Amygdala (tissue), 56 donors: ENCODE measurements around the gene LRMDA.

Source experiments
- DNase-seq, 56 donors: peaks; one replicate each; lab custom pipeline; 2025; lab: John Stamatoyannopoulos, UW

LRMDA gene

GRCh38 chr10:75924309-75924902 lies 493.0 kb downstream of the LRMDA start:
- DNase-seq = no peak

- DNase-seq = no peak
These were observed 494.6 kb downstream of the LRMDA start for GRCh38 chr10:75925999-75926398.

GRCh38 chr10:75926763-75927162 lies 495.3 kb downstream of the LRMDA start:
- peak in 11 of 56 donors; percentile 1 to 69 (median 7) for DNase-seq

- DNase-seq = no peak
These were observed 496.8 kb downstream of the LRMDA start for GRCh38 chr10:75928231-75928630.

- no peak for DNase-seq
These were observed 498.3 kb downstream of the LRMDA start for GRCh38 chr10:75929630-75930161.

- DNase-seq = no peak
These were observed 501.5 kb downstream of the LRMDA start for GRCh38 chr10:75932921-75933320.

- no peak for DNase-seq
These were observed 503.8 kb downstream of the LRMDA start for GRCh38 chr10:75935240-75935639.

- DNase-seq = no peak
These were observed 504.4 kb downstream of the LRMDA start for GRCh38 chr10:75935650-75936400.

GRCh38 chr10:75936841-75937240 lies 505.4 kb downstream of the LRMDA start:
- no peak for DNase-seq

GRCh38 chr10:75937823-75938222 lies 506.4 kb downstream of the LRMDA start:
- DNase-seq = no peak

GRCh38 chr10:75938380-75939122 lies 507.1 kb downstream of the LRMDA start:
- no peak for DNase-seq

GRCh38 chr10:75939541-75939940 lies 508.1 kb downstream of the LRMDA start:
- no peak for DNase-seq

- no peak for DNase-seq
These were observed 509.3 kb downstream of the LRMDA start for GRCh38 chr10:75940742-75941141.

GRCh38 chr10:75941223-75941801 lies 509.9 kb downstream of the LRMDA start:
- DNase-seq = no peak

- no peak for DNase-seq
These were observed 512.6 kb downstream of the LRMDA start for GRCh38 chr10:75944061-75944460.

- no peak for DNase-seq
These were observed 517.2 kb downstream of the LRMDA start for GRCh38 chr10:75948583-75948982.

- DNase-seq = no peak
These were observed 518.9 kb downstream of the LRMDA start for GRCh38 chr10:75950307-75950706.

GRCh38 chr10:75950997-75951589 lies 519.7 kb downstream of the LRMDA start:
- DNase-seq = no peak

GRCh38 chr10:75951627-75952026 lies 520.2 kb downstream of the LRMDA start:
- no peak for DNase-seq

GRCh38 chr10:75952093-75952492 lies 520.7 kb downstream of the LRMDA start:
- DNase-seq = no peak

- no peak for DNase-seq
These were observed 523.1 kb downstream of the LRMDA start for GRCh38 chr10:75954486-75954885.
